HEK293 (cell line): Measurements from ENCODE around the gene ATP4A.

ENCODE experiments used
- ATF2 ChIP-seq: fragments of 450-650 bp; formaldehyde crosslinking; IDR thresholded peaks from 2 replicates; pipeline ENCODE4 v1.5.1; 2016; ENCODE audit warnings: missing biosample characterization, missing genetic modification characterization, low read depth
- CTCF ChIP-seq: fragments of 450-650 bp; formaldehyde crosslinking; IDR thresholded peaks from 2 replicates; pipeline ENCODE4 v1.5.1; 2016; ENCODE audit warnings: missing biosample characterization, missing genetic modification characterization
- MEIS1 ChIP-seq: sonication (generic); formaldehyde crosslinking; IDR thresholded peaks from 2 replicates; pipeline ENCODE4 v1.8.1; 2022; ENCODE audit warnings: missing genetic modification reagents, mild to moderate bottlenecking, borderline replicate concordance
- PATZ1 ChIP-seq: fragments of 450-650 bp; formaldehyde crosslinking; IDR thresholded peaks from 2 replicates; pipeline ENCODE4 v1.5.1; 2016; ENCODE audit warnings: missing biosample characterization, missing genetic modification characterization
- PRDM1 ChIP-seq: fragments of 450-650 bp; formaldehyde crosslinking; IDR thresholded peaks from 2 replicates; pipeline ENCODE4; 2016; ENCODE audit warnings: missing biosample characterization, missing genetic modification characterization
- YY1 ChIP-seq: fragments of 450-650 bp; formaldehyde crosslinking; IDR thresholded peaks from 2 replicates; pipeline ENCODE4 v1.5.1; 2018; ENCODE audit warnings: missing biosample characterization, missing genetic modification characterization
- ZBTB21 ChIP-seq: fragments of 450-650 bp; formaldehyde crosslinking; IDR thresholded peaks from 2 replicates; pipeline ENCODE4 v1.5.1; 2017; ENCODE audit warnings: missing biosample characterization, missing genetic modification characterization
- ZNF2 ChIP-seq: fragments of 450-650 bp; formaldehyde crosslinking; IDR thresholded peaks from 2 replicates; pipeline ENCODE4 v1.5.1; 2016; ENCODE audit warnings: missing biosample characterization, missing genetic modification characterization
- ZNF362 ChIP-seq: fragments of 450-650 bp; formaldehyde crosslinking; IDR thresholded peaks from 2 replicates; pipeline ENCODE4 v1.5.1; 2016; ENCODE audit warnings: missing biosample characterization, missing genetic modification characterization
- ZNF704 ChIP-seq: fragments of 450-650 bp; formaldehyde crosslinking; IDR thresholded peaks from 2 replicates; pipeline ENCODE4 v1.5.1; 2016; ENCODE audit warnings: missing biosample characterization, missing genetic modification characterization
- TF ChIP-seq, protein P1 (sequence below): fragments of 450-650 bp; formaldehyde crosslinking; IDR thresholded peaks from 2 replicates; pipeline ENCODE4 v1.5.1; 2017; ENCODE audit warnings: missing biosample characterization, missing genetic modification characterization

- TF ChIP-seq CTCF (tag by site-specific recombination) = no peak
- no peak for TF ChIP-seq YY1 (tag by site-specific recombination)
- TF ChIP-seq ZBTB21 = no peak
- no peak for TF ChIP-seq ZNF2 (tag by site-specific recombination)
- no peak for TF ChIP-seq ZNF362 (tag by site-specific recombination)
- no peak for TF ChIP-seq MEIS1 (CRISPR knock-in tag)
- no peak for TF ChIP-seq ZNF704
- no peak for TF ChIP-seq PRDM1 (tag by site-specific recombination)
- no peak for TF ChIP-seq PATZ1 (tag by site-specific recombination)
- TF ChIP-seq ATF2 (tag by site-specific recombination) = no peak
- TF ChIP-seq, protein P1, sequence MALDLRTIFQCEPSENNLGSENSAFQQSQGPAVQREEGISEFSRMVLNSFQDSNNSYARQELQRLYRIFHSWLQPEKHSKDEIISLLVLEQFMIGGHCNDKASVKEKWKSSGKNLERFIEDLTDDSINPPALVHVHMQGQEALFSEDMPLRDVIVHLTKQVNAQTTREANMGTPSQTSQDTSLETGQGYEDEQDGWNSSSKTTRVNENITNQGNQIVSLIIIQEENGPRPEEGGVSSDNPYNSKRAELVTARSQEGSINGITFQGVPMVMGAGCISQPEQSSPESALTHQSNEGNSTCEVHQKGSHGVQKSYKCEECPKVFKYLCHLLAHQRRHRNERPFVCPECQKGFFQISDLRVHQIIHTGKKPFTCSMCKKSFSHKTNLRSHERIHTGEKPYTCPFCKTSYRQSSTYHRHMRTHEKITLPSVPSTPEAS = no peak
These were observed 12.2 kb downstream of the ATP4A start for GRCh38 chr19:35551091-35551810.
